Measurements from ENCODE around the gene MUC5AC.

DNA sequence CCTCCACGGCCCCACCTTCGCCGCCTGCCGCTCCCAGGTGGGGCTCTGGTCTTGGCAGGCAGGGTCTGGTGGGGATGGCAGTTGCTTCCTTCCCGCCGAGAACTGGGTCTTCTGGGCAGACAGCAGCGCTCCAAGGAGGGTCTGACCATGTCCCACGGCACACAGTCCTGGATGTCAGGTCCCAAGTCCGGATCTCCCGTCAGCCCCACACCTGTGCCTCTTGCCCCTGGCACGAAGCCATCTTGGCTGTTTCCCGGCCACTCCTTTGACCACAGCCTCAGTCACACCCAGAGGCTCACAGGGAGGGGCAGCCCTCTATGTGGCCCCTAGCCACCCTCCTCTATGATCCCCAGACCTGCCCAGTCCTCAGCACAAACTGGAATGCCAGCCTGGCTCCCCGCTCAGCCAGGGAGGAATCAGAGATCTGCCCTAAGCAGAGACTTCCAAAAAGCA lies 79.4 kb downstream of the MUC5AC start:
- TF ChIP-seq, protein P1, sequence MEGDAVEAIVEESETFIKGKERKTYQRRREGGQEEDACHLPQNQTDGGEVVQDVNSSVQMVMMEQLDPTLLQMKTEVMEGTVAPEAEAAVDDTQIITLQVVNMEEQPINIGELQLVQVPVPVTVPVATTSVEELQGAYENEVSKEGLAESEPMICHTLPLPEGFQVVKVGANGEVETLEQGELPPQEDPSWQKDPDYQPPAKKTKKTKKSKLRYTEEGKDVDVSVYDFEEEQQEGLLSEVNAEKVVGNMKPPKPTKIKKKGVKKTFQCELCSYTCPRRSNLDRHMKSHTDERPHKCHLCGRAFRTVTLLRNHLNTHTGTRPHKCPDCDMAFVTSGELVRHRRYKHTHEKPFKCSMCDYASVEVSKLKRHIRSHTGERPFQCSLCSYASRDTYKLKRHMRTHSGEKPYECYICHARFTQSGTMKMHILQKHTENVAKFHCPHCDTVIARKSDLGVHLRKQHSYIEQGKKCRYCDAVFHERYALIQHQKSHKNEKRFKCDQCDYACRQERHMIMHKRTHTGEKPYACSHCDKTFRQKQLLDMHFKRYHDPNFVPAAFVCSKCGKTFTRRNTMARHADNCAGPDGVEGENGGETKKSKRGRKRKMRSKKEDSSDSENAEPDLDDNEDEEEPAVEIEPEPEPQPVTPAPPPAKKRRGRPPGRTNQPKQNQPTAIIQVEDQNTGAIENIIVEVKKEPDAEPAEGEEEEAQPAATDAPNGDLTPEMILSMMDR (IDR thresholded peaks at IDR 0.05; ENCODE audit: low read depth, low read length) = no peak
- TF ChIP-seq EZH2phosphoT487 (IDR thresholded peaks at IDR 0.05; ENCODE audit: low read depth) = no peak
